SHP77 treated with DMSO at 0.1 percent for 48 hours (cell line): ENCODE data around the gene MYO1C.
"Not testable (repeated sequence)": the region's sequence is repeated elsewhere in the genome, so short reads cannot be mapped to it uniquely, and the experiment has no call there.

Experiments
- DNase-seq: peaks from one replicate; lab custom pipeline; 2025; lab: John Stamatoyannopoulos, UW

The MYO1C gene, protein sequence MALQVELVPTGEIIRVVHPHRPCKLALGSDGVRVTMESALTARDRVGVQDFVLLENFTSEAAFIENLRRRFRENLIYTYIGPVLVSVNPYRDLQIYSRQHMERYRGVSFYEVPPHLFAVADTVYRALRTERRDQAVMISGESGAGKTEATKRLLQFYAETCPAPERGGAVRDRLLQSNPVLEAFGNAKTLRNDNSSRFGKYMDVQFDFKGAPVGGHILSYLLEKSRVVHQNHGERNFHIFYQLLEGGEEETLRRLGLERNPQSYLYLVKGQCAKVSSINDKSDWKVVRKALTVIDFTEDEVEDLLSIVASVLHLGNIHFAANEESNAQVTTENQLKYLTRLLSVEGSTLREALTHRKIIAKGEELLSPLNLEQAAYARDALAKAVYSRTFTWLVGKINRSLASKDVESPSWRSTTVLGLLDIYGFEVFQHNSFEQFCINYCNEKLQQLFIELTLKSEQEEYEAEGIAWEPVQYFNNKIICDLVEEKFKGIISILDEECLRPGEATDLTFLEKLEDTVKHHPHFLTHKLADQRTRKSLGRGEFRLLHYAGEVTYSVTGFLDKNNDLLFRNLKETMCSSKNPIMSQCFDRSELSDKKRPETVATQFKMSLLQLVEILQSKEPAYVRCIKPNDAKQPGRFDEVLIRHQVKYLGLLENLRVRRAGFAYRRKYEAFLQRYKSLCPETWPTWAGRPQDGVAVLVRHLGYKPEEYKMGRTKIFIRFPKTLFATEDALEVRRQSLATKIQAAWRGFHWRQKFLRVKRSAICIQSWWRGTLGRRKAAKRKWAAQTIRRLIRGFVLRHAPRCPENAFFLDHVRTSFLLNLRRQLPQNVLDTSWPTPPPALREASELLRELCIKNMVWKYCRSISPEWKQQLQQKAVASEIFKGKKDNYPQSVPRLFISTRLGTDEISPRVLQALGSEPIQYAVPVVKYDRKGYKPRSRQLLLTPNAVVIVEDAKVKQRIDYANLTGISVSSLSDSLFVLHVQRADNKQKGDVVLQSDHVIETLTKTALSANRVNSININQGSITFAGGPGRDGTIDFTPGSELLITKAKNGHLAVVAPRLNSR

DNA sequence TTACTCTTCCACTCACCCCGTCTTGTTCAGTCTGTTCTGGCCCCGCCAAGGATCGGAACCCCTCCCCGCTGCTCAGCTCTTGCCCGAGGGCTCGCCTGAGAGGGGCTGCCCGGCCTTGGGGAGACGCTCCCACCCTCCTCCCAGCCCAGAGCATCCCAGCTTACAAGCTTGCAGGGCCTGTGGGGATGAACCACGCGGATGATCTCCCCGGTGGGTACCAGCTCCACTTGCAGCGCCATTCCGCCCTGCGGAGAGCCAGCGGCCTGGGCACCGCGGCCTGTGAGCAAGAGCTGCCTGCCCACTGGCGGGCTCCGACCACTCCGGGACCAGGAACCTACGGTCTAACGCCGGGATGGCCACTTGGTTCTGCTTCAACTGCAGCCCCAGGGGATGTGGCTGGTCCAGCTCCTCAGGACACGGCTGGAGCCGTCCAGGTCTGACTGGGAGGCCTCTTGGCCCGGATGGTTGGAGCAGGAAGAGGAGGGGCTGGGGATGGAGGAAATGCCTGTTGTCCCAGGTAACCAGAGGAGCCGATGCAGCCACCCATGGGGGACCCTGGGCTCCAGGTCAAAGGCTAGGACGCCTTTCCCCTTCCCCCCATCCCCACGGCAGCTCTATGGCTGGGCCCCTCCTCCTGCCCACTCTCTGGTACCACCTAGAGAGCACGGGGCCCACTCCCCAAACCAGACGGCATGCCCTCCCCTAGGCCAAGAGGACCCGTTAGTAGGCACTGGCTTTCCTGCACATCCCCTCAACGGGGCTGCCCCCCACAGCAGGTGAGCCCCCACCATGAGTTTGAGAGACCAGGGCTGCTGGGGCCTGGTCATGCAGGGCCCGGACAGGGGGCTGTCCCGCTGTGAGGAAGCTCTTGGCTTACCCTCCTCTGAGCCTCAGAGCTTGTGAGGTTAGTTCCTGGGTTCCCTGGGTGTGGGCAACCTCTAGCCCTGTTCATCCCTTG is at the start of gene MYO1C:
TSS of gene MYO1C (minus strand) at position 438 of the 958 bp plus-strand sequence. CDS start at position 239, 199 bp downstream.
- DNase-seq = no peak

- DNase-seq = no peak
Measured at GRCh38 chr17:1541367-1541904, 49.0 kb upstream of the MYO1C start.

DNA sequence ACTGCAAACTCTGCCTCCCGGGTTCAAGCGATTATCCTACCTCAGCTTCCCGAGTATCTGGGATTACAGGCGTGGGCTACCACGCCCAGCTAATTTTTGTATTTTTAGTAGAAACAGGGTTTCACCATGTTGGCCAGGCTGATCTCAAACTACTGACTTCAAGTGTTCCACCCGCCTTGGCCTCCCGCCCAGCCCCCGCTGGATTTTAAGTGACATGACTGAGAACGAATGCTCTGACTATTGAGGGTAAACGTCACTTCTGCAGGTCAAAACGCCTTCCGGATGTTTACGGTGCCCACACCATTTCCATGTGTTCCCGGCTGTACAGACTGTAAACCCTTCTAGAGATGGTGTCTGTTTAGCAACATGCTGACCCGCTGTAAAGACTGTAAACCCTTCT is 47.3 kb upstream of the MYO1C start:
- no peak for DNase-seq

- no peak for DNase-seq
Measured at GRCh38 chr17:1535737-1536136, 43.3 kb upstream of the MYO1C start.

GRCh38 chr17:1533661-1534325 is 41.3 kb upstream of the MYO1C start:
- no peak for DNase-seq

- no peak for DNase-seq
Measured at GRCh38 chr17:1532836-1533602, 40.5 kb upstream of the MYO1C start.

GRCh38 chr17:1529863-1530262 is 37.4 kb upstream of the MYO1C start:
- DNase-seq = no peak

GRCh38 chr17:1526876-1527275 is 34.4 kb upstream of the MYO1C start:
- DNase-seq = not testable (repeated sequence)

DNA sequence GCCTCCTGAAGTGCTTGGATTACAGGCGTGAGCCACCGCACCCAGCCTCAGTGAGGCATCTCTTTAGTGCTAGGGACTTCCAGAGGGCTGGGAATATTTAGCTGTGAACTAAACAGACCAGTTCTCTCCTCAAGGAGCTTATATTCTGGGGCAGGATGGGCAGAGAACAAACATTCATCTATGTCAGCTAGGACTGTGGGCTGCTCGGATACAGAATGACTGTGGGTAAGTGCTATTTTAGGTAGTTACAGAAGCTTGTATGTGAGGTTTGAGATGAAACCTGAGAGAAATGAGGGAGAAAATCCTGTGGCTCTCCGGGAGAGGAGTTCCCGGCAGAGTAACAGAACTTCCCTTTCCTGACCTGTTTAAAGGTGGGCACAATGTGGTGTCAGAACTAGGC is 30.1 kb upstream of the MYO1C start:
- no peak for DNase-seq

DNA sequence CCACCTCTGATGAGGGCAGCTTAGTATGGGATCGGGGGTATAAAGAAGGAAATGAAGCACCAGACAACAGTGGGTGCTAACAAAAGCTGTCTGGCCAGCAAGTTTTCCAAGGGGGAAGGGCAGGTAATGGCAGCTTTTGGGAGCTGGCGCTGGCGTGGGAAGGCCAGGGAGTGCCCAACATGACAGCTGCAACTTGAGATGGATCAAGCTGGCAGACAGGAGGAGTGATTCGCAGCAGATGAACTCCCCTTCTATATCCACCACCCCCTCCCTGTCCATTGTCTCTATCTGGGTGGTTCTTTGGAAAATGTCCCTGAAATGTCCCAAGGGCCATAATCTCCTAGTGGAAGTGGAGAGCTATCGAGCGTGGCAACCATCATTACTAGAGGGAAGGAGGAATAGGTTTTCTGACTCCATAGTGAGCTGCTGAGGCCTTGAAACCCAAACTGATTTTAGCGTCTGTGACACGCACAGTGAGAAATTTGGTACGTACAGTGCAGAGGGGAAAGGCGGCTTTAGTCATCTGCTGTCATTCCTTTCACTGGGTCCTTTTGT is 28.7 kb upstream of the MYO1C start:
- DNase-seq = no peak

DNA sequence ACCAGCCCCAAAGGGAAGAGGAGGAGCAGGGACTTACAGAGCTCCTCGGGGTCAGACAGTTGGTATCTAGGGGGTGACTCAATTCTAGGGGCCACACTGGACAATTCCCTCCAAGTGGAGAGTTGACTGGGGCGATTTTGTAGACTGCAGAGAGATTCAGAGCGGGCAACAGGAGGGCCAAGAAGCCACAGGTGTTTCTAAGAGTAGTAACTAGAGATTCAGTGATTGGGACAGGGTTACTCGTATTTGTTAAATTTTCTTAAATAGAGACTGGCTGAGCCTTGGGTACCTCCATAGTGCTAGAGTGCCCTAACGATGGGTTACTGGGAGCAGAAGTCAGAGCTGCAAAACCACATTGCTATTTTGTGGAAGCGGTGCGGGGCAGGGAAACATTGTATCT is 27.2 kb upstream of the MYO1C start:
- no peak for DNase-seq

DNA sequence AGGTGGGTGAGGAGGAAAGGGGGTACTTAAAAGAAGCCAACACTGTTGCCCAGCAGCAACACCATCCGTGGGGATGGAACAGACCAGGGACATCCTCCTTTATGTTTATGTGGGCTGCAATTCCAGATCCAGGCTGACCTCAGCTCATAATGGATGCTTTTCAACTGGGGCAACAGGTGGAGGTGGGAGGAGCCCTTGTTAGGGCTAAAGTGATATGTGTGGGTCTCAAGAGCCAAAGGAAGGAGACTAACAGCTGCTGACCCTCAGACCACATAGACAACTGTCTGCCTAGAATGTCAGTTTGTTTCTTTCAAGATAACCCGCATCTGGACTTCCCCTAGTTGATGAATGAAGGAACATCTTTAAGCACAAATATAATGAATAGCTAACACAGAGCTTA is 25.9 kb upstream of the MYO1C start:
- DNase-seq = no peak

DNA sequence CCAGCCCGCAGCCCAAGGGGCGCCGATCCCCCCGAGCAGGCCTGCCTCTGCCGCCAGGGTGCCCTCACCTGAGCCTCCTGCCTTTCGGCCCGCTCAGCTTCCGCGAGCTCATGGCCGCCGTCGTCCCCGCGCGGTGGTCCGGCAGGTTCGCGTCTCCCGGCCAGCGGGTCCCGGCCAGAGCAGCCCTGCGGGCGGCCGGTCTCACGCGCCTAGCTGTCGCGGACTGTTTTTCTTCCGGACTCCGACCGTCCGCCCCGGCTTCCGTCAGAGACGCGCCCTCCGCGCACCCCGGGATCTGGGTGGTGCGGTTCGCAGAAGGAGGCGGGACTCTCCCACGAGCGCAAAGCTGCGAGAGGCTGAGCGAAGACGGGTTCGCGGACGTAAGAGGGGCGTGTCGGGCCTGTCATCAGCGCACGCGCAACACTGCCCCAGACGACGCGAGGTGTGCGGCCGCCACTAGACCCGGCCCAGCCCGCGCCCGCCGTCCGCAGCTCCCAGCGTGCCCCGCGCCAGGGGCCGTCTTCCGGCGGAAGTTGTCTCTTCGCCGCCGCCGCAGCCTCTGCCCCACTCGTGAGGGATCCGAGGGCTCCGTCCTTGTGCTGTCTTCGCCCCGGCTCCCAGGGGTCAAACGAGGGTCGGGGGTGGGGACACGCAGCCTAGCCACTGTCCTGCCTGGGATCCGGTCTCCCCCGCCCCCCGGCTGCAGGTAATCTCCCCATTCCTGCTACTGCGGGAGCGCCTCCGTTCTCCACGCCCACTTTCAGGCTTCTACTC is 24.1 kb upstream of the MYO1C start, which contains the start of gene INPP5K:
TSS of gene INPP5K (minus strand) at position 225 of the 774 bp plus-strand sequence. CDS start at position 112, 113 bp downstream.
- peak; percentile 94 for DNase-seq

- peak; percentile 29 for DNase-seq
Measured at GRCh38 chr17:1515640-1516387, 23.3 kb upstream of the MYO1C start.

GRCh38 chr17:1512351-1512750 is 19.9 kb upstream of the MYO1C start:
- no peak for DNase-seq

DNA sequence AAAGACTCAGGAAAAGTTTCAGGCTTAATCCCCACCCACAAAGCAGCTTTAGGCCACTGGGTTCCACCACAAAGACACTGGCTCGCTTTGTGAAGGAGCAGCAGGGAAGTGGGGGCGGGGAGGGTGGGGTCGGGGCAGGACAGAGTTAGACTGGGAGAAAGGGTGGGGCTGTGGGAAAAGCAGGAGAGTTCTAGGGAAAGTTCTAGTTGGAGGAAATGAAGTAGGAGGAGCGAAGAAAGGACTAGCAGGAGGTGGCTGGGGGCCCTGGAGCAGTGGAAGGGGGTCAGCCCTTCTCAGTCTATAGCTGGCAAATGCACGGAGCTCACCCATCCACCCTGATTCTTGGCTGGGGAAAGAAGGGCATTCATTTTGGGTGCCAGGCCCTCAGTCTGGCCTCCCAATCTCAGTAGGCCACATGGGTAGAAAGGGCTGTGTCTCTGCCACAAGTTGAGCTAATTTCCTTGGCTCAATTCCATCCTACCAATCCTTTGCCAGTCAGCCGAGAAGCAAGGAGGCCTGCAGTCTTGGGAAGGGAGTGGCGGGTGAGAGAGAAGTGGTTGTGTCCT is 19.4 kb upstream of the MYO1C start:
- DNase-seq = no peak

DNA sequence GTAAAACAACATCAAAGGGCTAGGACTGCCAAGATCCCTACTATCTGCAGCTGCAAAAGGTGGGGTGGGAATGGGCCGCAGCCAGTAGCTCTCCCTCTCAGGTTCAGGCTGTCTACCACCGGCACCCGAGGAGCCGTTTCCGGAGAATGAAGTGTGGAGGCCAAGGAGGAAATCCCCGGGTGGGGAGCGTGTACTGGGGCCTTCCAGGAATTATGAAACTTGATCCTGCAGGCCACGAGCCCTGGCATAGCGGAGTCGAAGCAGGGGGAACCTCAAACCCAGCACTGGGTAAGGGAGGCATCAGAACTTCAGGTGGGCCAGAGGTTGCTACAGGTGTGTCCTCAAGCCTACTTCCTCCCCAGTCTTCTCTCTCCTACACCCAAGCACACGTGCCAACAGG is 18.8 kb upstream of the MYO1C start:
- no peak for DNase-seq
